Fibroblast of lung (primary cell): ENCODE data around the gene PIK3AP1. TPM values are rescaled to one million over a fixed set of nuclear protein-coding genes. Genes with fewer than 3 reads are reported as not detected.

Experiments used
- DNase-seq, 2 donors: peaks; one replicate each; pipeline versions ENCODE4 v3.0.0 to v3.0.0-alpha.2; 2010; ENCODE audit warnings: low read depth in 2 of 2
- H2AFZ ChIP-seq: 2 replicates; pipeline ENCODE4 v1.5.1; 2012; ENCODE audit warnings: low read length, control low read depth, inconsistent platforms
- H3K27ac ChIP-seq: 2 replicates; pipeline ENCODE4 v1.5.1; 2011; ENCODE audit warnings: low read length, control low read depth; ENCODE audit not compliant: insufficient read depth
- H3K27me3 ChIP-seq: 2 replicates; pipeline ENCODE4 v1.5.1; 2011; ENCODE audit warnings: mild to moderate bottlenecking, low read length; ENCODE audit not compliant: control insufficient read depth, insufficient read depth
- H3K36me3 ChIP-seq: 2 replicates; pipeline ENCODE4 v1.5.1; 2011; ENCODE audit warnings: low read length; ENCODE audit not compliant: control insufficient read depth, insufficient read depth
- H3K4me1 ChIP-seq: 2 replicates; pipeline ENCODE4 v1.5.1; 2011; ENCODE audit warnings: low read length; ENCODE audit not compliant: control insufficient read depth, insufficient read depth; ENCODE audit errors: extremely low read depth
- H3K4me2 ChIP-seq: 2 replicates; pipeline ENCODE4 v1.5.1; 2011; ENCODE audit warnings: low read length, control low read depth; ENCODE audit not compliant: insufficient read depth; ENCODE audit errors: extremely low read depth
- H3K4me3 ChIP-seq, 4 experiments: fragments of 200-600 bp in 1 of 4; sonication (generic) in 1 of 4; replicated peaks in 1 of 4; 2 replicates each; pipeline ENCODE4 v1.5.1; 2011 to 2016; ENCODE audit warnings: low read length in 4 of 4, low read depth in 3 of 4, mild to moderate bottlenecking in 3 of 4, control low read depth in 2 of 4, inconsistent platforms in 1 of 4, mixed read lengths in 1 of 4; ENCODE audit not compliant: insufficient read depth in 1 of 4; ENCODE audit errors: control extremely low read depth in 1 of 4
- H3K79me2 ChIP-seq: 2 replicates; pipeline ENCODE4 v1.5.1; 2012; ENCODE audit warnings: mild to moderate bottlenecking, low read length, inconsistent platforms; ENCODE audit not compliant: control insufficient read depth, insufficient read depth
- H3K9ac ChIP-seq: 2 replicates; pipeline ENCODE4 v1.5.1; 2011; ENCODE audit warnings: mild to moderate bottlenecking, low read length, control low read depth; ENCODE audit not compliant: insufficient read depth
- H3K9me3 ChIP-seq: 2 replicates; pipeline ENCODE4 v1.5.1; 2012; ENCODE audit warnings: low read depth, low read length; ENCODE audit not compliant: control insufficient read depth, insufficient read depth
- H4K20me1 ChIP-seq: 2 replicates; pipeline ENCODE4 v1.5.1; 2011; ENCODE audit warnings: low read length; ENCODE audit not compliant: control insufficient read depth, insufficient read depth; ENCODE audit errors: extremely low read depth
- EZH2 ChIP-seq: IDR thresholded peaks from 2 replicates; pipeline ENCODE4 v1.5.1; 2012; ENCODE audit warnings: low read length, control low read depth, mild to moderate bottlenecking; ENCODE audit errors: missing control alignments
- polyA plus RNA-seq, 2 donors: library from polyadenylated mRNA; depleted of rRNA in 1 of 2; stranded (reverse) in 1 of 2; unstranded in 1 of 2; fragments of >200 nt; gene quantifications; 2 replicates each; pipeline ENCODE4 v1.2.1, GENCODE V29; 2011 to 2012; ENCODE audit warnings: missing spikeins in 1 of 2
- total RNA-seq: library from RNA; depleted of rRNA; stranded (reverse); fragments of >200 nt; gene quantifications from 2 replicates; pipeline ENCODE4 v1.2.1, GENCODE V29; 2014
- TF ChIP-seq, protein P1 (sequence below), 2 donors: IDR thresholded peaks in 1 of 2; conservative IDR thresholded peaks in 1 of 2; 1 replicate in 1 of 2; 2 replicates in 1 of 2; pipeline ENCODE4 v1.5.1; 2011 to 2012; ENCODE audit warnings: low read length in 2 of 2, control low read depth in 1 of 2, inconsistent platforms in 1 of 2, low read depth in 1 of 2, mild to moderate bottlenecking in 1 of 2

Gene PIK3AP1
- total and polyA plus RNA-seq, 2 donors (not counting 1 experiment from before 2014, with no cell fraction given), result 0.17 to 0.24 TPM

DNA sequence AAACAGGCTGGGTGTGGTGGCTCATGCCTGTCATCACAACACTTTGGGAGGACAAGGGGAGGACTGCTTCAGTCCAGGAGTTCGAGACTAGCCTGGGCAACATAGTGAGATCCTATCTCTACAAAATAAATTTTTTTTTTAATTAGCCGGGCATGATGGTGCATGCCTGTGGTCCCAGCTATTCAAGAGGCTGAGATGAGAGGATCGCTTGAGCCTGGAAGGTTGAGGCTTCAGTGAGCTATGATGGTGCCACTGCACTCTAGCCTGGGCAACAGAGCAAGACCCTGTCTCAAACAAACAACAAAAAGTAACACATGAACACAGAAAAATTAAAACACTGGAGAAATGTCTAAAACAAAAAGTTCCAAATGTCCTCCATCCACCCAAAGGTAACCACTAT, 22.9 kb downstream of the PIK3AP1 start:
- no peak overlapping the region for H3K4me2 ChIP-seq
- no peaks in the 10 kb centered on the region for H3K9me3 ChIP-seq
- no peak overlapping the region for H3K27ac ChIP-seq
- no peak overlapping the region for H2AFZ ChIP-seq
- no peaks in the 10 kb centered on the region for H3K79me2 ChIP-seq
- H3K9ac ChIP-seq, result no peak overlapping the region
- no peaks in the 10 kb centered on the region for H3K36me3 ChIP-seq
- no peaks in the 10 kb centered on the region for H3K4me1 ChIP-seq
- no peak for TF ChIP-seq EZH2
- TF ChIP-seq, protein P1, sequence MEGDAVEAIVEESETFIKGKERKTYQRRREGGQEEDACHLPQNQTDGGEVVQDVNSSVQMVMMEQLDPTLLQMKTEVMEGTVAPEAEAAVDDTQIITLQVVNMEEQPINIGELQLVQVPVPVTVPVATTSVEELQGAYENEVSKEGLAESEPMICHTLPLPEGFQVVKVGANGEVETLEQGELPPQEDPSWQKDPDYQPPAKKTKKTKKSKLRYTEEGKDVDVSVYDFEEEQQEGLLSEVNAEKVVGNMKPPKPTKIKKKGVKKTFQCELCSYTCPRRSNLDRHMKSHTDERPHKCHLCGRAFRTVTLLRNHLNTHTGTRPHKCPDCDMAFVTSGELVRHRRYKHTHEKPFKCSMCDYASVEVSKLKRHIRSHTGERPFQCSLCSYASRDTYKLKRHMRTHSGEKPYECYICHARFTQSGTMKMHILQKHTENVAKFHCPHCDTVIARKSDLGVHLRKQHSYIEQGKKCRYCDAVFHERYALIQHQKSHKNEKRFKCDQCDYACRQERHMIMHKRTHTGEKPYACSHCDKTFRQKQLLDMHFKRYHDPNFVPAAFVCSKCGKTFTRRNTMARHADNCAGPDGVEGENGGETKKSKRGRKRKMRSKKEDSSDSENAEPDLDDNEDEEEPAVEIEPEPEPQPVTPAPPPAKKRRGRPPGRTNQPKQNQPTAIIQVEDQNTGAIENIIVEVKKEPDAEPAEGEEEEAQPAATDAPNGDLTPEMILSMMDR (conservative IDR thresholded peaks at IDR 0.05 in 1 of 2, IDR thresholded peaks at IDR 0.05 in 1 of 2; ENCODE audit: low read depth in 1 of 2, low read length in 2 of 2), result no peak
- H3K27me3 ChIP-seq, result no peaks in the 10 kb centered on the region
- no peak overlapping the region for H3K4me3 ChIP-seq
- no peak for DNase-seq
- H4K20me1 ChIP-seq, result no peaks in the 10 kb centered on the region

DNA sequence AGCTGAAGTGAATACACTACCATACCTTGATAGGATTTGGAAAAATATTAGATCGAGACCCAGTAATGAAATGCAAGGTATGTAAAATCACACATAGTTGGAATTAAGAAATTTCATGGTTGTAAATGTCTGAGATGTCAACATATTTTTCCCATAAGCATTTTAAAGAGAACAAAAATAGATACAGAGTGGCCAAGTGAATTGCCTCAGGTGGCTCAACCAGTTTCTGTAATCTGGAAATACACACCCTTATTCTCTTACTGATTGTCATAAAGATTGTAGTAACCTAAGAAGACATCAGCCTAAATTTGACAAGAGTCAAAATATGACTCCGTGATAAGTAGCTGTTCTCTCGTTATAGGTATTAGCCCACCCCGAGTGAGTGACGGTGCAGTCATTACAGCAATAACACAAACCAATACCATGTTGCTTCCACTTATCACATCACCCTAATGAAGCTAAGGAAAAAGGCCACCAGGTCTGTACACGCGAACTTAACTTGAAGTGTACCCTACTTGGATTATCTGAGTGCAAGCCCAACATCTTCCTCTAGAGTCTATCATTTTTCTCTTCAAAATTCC, 23.4 kb downstream of the PIK3AP1 start:
- Histone ChIP-seq H3K9me3 (no peaks in the 10 kb centered on the region), H3K79me2 (no peaks in the 10 kb centered on the region), H2AFZ (no peak overlapping the region), H3K27ac (no peak overlapping the region), H3K4me2 (no peak overlapping the region), H3K27me3 (no peaks in the 10 kb centered on the region), H3K4me1 (no peaks in the 10 kb centered on the region), H3K9ac (no peak overlapping the region), H3K4me3 (no peak overlapping the region), H3K36me3 (no peaks in the 10 kb centered on the region), H4K20me1 (no peaks in the 10 kb centered on the region)
- TF ChIP-seq EZH2, result no peak
- TF ChIP-seq, protein P1 (conservative IDR thresholded peaks at IDR 0.05 in 1 of 2, IDR thresholded peaks at IDR 0.05 in 1 of 2; ENCODE audit: low read depth in 1 of 2, low read length in 2 of 2), result no peak
- no peak for DNase-seq

DNA sequence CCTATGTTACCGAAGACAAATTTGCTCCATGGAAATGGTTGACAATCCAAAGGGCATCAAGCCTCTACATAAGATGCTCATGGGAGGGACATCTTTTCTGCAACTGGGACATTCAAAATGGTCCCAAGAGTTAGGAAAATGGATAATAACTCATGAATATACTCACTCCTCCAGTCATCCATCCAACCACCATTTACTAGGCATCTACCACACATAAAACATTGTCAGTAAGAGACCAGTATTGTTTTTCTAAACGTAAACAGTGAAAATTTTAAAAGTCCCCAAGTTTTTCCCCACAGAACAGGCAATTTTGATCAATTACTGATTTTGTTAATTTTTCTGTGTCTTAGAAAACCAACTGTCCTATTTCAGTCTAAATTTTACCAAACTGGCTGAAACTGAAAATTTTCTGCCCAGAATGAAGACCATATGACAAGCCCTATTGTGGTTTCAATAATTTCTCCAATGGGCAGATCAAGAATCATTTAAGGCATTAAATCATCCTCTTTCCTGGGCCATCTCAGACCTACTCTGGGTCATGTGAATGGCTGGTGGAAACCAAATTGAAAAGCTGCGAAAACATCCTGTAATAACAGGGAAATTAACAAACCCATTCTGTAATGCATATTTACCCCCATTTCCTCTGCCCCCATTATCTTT, 24.2 kb downstream of the PIK3AP1 start:
- Histone ChIP-seq H3K79me2 (no peaks in the 10 kb centered on the region), H3K4me3 (no peak overlapping the region), H3K4me2 (no peak overlapping the region), H3K9ac (no peak overlapping the region), H3K36me3 (no peaks in the 10 kb centered on the region), H4K20me1 (no peaks in the 10 kb centered on the region), H3K4me1 (no peaks in the 10 kb centered on the region), H3K9me3 (no peaks in the 10 kb centered on the region), H3K27me3 (no peaks in the 10 kb centered on the region), H2AFZ (no peak overlapping the region), H3K27ac (no peak overlapping the region)
- DNase-seq, result no peak
- TF ChIP-seq, protein P1 (conservative IDR thresholded peaks at IDR 0.05 in 1 of 2, IDR thresholded peaks at IDR 0.05 in 1 of 2; ENCODE audit: low read depth in 1 of 2, low read length in 2 of 2), result no peak
- no peak for TF ChIP-seq EZH2
